GM21515 (cell line): Measurements from ENCODE around the gene TSHZ1.
"Not testable (repeated sequence)": the region's sequence is repeated elsewhere in the genome, so short reads cannot be mapped to it uniquely, and the experiment has no call there.

ENCODE experiments used
- ATAC-seq: cut with Tn5 transposase; IDR thresholded peaks from one replicate; pipeline ENCODE4 v1.9.1; 2021; ENCODE audit not compliant: unreplicated experiment

TSHZ1 gene

DNA sequence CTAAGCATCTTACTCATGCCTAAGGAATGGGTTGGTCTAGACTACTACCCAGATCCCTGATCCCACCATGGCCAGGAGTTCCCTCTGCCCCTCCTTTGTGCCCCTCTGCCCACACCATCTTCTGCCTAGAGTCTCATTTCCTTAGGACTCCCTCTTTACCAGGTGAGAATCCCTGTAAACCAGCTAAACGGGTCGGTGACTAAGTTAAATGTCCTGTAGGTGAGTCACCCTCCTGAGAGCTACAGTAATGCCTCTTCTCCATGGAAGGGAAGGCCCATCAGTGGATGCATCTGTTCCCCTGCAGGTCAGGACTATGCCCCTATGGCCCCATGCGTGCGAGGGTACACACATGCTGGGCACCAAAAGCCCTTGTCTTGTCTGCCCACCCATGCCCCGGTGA, 27.1 kb upstream of the TSHZ1 start:
- ATAC-seq, result no peak

DNA sequence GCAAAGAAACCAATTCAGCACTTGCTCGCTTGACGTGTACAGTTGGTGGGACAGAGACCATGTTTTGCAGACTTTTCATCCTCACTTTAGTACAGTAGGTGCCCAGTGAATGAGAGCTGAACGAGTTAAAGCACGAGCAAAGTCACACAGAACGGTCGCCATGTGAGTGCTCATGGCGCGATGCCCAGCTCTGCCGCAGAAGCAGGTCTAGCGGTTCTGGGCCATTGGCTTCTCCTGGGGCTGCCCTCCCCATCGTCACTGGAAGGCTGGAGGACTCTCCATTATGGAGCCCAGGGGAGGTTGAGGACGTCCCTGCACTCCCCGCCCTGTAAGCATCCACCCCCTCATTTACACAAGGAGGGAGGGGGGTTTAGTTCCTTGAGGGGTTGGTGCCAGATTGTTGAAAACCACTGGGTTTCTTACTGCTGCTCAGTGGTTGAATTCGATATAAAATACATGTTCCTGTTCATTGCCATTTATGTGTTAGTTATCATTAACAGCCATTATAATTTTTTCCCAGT, 26.6 kb upstream of the TSHZ1 start:
- no peak for ATAC-seq

DNA sequence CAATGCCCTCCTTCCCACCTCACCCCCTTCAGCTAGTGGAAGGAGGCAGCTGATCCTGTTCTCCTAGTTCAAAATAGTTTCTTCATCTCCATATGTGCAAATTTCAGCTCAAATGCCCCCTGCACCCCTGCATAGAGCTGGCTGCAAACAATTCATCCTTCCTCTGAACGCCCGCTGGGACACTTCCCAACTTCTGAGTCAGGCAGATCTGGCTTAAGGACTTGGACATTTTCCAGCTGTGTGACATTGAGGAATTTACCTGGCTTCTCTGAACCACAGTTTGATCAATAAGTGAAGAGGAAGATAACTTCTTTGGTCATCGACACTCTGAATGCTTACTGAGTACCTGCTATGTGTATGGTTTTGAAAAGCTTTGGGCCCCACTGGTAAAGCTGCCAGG, 25.1 kb upstream of the TSHZ1 start:
- no peak for ATAC-seq

DNA sequence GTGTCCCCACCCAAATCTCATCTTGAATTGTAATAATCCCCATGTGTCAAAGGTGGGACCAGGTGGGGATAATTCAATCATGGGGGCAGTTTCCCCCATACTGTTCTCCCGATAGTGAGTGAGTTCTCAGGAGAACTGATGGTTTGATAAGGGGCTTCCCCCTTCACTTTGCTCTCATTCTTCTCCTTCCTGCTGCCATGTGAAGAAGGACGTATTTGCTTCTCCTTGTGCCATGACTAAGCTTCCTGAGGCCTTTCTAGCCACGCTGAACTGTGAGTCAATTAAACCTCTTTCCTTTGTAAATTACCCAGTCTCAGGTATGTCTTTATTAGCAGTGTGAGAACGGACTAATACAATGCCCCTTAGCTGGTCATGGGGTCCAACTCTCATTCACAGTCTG, 22.9 kb upstream of the TSHZ1 start:
- ATAC-seq, result not testable (repeated sequence)

DNA sequence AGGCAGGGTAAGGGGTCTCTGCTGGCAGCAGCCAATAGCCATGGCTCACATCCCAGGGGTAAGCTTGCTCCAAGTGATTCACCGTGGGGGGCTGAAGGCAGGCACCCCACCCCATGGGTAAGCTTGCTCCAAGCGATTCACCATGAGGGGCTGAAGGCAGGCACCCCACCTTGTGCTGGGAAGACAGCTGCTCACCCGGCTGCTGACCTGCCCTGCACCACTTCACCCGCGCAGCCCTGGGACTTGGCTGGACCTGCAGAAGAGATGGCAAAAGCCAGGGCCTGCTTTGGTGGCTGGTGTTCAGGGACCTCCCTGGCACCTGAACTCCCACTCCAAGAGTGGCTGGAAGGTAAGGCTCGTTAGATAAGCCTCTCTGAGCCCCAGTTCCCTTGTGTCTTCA, 20.9 kb upstream of the TSHZ1 start:
- ATAC-seq, result no peak

DNA sequence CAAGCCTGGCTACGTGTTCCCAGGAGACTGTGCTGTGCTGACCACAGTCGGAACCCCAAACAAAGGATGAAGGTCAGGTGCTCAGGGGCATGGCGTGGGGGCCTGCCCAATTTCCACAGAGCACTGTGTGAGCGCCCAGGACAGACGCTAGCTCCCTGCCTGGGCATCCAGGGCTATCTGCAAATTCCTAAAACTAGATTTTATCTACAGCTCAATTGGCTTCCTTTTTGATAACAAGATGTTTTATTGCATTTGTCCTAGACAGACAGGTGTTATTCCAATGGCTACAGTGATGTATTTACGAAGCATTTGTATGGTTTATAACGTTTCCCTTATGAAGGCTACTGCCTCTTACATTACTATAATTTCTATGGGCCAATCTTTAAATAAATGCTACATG, 17.7 kb upstream of the TSHZ1 start:
- ATAC-seq, result no peak

DNA sequence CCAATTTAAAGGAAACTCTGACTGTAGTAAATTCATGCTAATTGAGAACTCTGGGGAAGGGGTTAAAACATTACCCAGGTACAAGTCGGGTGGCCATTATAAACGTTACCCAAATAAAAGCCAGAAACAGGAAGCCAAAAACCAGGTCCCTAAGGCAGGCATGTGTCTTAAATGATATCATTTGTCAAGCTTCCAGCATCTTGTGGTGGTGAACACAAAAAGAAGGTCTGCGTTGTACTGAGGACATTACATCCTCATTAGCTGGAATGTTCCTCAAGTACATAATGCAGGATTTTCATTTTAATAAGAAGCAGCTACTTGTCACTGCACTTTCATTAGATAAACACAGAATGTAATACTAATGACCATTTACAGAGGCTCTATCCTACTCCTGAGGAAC, 12.6 kb upstream of the TSHZ1 start:
- ATAC-seq, result no peak

DNA sequence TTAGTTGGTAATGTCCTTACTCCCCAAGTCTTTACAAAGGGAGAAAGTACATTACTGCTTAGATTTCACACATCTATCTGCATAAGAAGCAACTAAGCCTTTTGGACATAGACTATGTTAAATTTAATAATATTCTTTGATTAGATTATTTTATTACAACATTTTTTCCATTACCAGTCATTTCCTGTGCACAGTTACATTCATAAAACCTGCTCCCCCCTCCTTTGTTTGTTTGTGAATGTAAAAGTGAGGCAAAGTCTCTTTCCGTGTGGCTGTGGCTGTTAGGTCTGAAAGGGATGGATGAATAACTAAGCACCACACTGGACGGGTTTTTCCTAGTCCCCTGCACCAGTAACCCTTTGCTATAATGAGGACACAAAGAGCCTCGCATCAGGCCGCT, 11.3 kb upstream of the TSHZ1 start:
- ATAC-seq, result no peak

DNA sequence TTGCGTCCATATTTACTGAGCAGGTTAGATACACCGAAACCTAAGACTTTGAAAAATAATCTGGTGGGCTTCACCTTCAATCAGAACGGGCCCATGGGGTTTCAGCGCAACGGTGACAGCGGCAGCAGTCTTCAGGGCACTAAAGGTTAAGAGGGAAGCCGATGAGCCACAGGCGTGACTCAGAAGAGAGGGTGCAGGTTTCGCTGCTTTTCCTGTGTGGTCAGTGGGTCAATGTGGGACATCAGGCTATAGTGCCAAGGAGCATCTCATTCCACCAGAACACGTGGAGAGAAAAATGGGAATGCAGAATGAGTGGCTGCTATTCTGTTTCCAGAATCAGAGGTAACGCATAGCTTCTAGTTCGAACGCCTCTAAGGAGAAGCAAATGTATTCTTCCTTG, 10.5 kb upstream of the TSHZ1 start:
- ATAC-seq, result no peak

DNA sequence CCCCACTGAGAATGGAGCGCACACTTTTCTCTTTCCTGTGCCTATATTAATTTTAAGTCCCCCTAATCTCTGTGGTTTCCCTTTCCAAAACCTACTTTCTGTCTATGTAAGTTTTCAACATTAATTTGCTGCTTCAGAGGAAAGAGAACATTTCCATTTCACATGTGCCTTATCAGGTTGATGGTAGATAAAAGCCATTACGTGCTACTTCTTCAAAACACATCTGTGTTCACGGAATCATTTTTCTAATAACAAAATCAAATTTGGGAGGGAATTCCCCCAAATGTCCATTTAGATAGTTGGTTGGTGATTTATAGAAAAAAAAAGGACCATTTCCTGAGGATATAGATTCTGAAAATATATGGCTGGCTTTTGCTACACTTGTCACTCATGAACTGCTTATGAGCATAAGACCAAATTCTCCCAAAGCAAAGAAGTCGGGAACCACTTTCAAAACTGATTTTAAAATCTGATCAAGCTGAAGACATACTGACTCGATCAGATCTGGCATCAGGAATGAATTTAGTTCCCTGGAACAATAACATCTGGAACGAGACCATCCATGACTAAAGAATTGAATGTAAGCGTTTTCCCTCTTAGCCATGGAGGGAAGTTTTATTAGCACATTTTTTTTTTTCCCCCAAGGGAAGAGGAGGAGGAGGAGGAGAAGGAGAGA, 9.9 kb upstream of the TSHZ1 start:
- no peak for ATAC-seq

DNA sequence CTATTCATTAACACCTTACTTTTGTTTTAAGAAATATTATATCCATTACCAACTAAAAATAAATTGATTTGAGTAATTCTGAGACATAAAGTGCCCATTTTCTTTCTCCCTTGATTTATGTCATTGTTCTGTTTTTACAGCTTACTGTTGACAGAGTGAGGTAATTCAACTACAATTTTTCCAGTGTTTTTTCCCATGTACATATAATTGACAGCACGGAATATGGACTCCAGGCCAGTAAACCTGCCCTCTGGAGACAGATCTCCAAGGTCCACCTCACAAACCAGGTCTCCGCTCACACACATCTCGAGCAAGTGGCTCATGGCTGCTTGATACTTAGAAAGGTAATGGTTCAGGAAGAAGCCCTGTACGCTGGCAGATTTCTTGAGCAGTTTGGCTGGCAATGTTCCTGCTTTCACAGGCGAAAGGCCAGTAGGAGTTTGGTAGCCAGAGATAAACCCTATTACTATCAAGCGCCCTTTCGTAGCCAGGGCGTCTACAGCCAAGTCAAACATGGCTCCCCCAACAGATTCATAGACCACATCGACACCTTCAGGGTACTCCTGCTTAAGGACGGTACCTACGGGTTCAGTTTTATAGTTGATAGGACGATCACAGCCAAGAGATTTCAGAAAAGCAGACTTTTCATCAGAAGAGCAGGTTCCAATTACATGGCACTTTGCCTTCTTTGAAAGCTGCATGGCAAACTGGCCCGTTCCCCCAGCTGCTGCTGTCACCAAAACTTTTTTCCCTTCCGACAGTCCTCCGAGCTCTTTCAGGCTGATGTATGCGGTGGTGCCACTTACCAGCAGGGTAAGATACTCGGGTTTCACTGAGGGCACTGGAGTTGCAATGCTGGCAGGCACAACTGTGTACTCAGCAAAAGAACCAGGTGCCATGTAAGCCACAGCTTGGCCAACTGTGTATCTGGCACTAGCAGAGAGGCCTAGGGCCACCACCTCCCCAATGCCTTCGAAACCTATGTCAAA, 9.0 kb upstream of the TSHZ1 start:
- no peak for ATAC-seq

DNA sequence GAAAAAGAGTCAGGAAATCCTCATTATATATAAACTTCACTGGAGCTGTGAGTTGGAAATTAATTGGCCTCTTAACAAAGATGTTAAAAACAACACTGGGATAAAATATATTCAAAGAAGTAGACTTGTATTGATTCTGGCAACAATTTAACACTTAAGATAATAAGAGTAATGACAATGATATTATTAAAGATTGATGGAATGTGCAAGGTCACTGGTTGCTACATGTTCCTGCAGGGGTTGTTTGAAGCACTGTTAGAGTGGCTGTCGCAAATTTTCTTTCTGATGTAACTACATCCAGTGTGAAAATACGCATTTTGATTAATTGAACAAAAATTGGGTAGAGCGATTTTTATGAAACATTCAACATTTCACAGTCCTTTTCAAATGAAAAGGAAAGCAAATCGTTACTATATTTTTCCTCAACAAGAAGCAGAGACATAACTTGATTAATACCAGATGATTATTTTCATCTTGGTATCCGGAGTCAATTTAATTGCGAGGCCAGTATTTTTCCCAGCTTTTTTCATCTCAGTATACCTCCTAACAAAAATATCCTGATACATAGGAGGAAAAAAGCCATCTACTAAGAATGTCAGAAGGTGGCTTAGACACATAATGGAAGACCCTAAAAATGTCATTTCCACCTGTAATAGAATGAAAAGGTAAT, 7.8 kb upstream of the TSHZ1 start:
- no peak for ATAC-seq

DNA sequence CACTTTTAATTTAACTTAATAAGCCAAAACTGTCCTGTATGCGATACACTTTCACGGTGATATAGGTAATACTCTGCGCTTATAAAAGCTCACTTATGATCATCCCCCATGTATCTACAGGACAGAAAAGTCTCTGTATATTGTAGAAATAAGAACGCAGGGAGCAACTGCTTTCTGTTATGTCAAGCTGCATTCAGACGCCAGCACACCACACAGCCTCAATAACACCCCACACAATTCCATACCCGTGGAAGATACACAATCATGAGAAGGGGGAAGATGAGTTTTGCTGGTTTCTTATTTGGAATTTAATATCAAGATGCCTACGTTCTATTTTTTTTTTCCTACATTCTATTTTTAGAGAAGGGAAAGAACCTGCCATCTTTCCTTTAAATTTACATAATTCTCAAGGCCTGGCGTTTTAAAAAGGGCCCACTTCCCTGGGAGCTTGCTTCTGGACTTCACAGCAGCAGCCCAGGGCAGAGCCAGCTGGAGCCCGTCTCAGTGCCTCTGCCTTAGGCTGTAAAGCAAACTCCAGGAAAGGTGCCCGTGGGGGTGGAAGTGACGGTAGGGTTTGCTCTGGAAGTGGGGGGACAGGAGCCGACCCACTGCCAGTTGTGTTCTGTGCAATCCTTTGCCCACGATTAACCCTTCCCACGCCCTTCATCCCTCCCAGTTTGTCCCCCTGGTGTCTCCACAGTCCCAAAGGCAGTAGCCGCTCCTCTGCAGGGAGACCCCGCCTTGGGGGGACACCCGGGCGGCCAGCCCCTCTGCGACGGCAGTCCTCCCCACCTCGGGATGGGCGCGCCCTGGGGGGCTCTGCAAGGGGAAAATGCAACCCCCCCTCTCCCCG, 7.0 kb upstream of the TSHZ1 start:
- ATAC-seq, result no peak

DNA sequence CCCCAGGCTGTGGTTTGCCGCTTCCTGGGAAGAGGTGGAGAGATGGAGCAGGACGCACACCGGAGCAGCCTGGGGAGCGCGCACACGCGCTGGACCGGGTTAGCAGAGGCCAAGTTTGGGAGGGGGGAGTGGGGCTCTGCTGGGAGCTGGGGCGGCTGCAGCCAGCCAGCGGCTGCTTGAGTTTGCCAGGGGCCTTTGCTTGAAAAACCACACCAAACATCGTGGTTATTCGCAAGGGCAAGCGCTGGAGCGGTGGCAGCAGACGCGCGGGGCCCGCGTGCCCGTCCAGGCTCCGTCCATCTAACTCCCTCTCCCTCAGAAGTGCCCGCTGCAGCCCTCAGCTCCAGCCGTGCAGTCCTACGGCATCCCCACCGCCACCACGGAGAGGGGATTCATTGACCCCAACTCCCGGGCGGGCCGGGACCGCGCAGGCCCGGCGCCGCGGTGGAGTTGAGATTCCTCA, 6.3 kb upstream of the TSHZ1 start:
- ATAC-seq, result no peak

DNA sequence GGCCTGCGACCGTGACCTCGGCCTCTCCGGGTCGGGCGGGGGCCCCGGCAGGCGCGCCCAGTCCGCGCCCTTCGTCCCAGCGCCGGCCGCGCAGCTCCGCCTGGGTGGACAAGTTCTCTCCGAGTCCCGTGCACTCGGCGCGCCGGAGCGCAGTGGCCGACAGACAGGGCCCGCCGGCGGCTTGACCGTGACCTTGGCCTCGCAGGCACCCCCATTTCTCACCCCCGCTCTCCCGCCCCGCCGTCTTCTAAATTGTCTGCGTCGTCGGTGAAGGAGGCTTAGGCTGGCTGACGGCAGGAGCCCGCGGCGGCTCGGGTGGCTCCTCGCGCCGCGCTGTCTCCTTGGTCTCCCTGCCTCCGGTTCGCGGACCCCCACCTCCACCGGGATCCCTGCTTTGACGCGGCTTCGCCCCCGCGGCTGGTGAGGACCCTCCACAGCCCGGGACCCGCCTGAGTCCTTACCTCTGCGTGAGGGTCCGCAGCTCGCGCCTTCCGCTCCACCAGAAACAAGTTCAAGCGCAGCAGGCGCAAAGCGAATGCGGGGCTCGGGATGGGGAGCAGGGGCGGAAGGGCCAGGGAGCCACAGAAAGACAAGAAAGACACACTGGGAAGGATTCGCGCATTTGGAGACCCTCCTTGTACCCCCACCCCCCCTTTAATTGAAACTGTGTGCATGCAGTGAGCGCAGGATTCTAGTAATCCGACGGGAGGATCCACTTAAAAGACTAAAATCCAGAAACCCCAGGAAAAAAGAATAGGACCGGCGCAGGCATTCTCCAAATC, 5.7 kb upstream of the TSHZ1 start:
- ATAC-seq, result no peak

DNA sequence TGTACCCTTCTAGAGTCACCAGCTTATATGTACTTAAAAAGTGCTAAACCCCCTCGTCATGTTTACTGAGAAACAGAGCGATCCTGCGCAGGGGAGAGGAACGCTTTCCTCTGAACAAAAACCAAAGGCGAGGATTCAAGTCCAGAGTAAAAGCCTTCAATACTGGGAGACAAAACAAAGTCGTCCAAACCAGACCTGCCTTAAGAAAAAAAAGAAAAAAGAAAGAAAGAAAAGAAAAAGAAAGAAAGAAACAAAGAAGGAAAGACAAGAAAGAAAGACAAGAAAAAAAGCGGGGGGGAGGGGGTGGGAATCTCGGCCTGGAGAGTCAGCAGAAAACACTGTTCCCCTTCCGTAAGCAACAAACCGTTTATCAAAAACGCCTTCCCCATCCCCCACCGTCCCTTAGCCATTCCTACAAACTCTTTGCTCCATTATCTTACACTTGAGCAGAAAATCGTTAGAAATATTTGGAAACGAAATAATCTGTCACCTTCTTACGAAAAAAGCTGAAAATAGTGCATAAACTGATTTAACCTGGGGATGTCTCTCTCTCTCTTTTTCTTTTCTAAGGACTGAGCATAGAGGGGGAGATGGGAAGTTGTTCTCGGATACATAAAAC, 5.0 kb upstream of the TSHZ1 start:
- ATAC-seq, result no peak

DNA sequence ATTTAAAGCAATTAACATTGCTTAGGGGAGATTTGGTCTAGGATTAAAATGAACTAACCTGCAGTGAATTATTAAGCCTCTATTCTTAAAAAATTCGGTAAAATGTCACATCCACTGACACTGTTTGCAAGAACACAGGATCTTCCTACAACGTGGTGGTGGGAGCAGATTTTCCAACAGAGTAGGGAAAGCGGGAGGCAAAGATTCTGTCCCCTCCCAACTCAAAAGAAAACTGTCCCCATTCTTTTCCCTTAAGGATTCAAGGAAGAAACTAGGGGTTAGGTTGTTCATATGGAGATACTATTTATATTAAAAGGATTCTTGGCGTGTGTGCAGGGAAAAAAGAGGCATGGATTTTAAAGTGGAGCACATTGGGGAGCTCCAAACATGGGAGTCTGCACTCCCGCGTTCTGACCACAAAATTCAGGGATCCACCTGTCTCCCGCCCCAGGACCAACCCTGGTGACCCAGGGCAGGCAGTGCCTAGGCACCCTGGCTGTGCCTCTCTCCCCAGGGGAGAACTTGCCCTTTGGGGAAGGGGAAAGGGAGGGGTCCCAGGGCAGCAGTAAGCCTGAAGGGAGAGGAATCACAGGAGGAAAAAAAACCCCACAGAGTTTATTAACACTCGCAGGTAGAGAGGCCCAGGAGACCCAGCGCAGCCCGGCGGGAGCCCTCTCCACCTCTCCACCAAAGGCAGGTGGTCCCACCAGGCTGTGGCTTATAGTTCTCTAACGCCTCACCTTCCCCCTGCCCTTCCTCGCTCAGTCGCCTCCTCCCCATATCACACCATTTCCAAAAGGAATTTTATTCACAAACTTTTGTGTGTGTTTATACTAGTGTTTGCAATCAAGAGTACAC, 3.9 kb upstream of the TSHZ1 start:
- ATAC-seq, result no peak
